HG03571 (cell line): ENCODE results near the gene ANP32B.

Experiments
- ATAC-seq: cut with Tn5 transposase; IDR thresholded peaks from one replicate; pipeline ENCODE4 v1.9.1; 2021; ENCODE audit not compliant: unreplicated experiment

ANP32B gene

GRCh38 chr9:98057138-98057799 lies 74.1 kb downstream of the ANP32B start:
- no peak for ATAC-seq

GRCh38 chr9:98062161-98062560 lies 79.0 kb downstream of the ANP32B start:
- no peak for ATAC-seq

- no peak for ATAC-seq
These were observed 81.7 kb downstream of the ANP32B start for GRCh38 chr9:98064623-98065392.
